Stimulated activated CD8-positive, alpha-beta memory T cell treated with anti-CD3 and anti-CD28 coated beads, Interleukin-7, amount 100 ng/mL, for 4 hours (primary cell): Measurements from ENCODE around the gene RPS21.
"Not testable (repeated sequence)": the region's sequence is repeated elsewhere in the genome, so short reads cannot be mapped to it uniquely, and the experiment has no call there.

Source experiments
- DNase-seq, 2 donors: peaks; one replicate each; pipeline ENCODE4 v3.0.0-alpha.2; 2020; ENCODE audit warnings: low read depth in 2 of 2

RPS21 gene

GRCh38 chr20:62365814-62366369 is 21.0 kb upstream of the RPS21 start:
- no peak for DNase-seq

GRCh38 chr20:62366370-62367135 is 20.4 kb upstream of the RPS21 start:
- no peak for DNase-seq

DNA sequence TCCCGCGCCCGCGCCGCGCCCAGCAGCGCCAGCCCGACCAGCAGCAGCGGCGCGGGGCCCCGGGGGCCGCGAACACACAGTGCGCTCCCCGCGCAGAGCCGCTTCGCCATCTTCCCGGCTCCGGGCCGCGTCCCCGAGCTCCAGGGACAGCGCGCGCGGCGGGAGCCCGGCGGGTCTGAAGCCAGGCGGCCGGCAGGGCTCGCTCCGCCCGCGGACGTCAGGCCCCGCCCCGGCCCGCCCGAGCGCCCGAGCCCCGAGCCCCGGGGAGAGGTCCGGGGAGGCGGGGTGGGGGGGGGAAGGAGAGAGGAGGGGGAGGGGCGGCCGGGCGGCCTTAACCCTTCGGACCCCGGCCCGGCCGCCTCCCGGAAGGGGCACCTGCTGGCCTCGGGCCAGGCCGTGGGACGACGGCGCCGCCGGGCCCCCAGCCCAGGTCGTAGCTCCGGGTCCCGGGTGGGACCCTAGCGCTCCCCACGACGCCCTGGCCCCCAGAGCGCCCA is 19.7 kb upstream of the RPS21 start, which contains the start of gene LAMA5:
LAMA5 (minus strand) TSS at position 177 of the 497 bp plus-strand sequence; CDS start at position 110, 67 bp downstream.
- no peak for DNase-seq

- DNase-seq: no peak
These were observed 19.1 kb upstream of the RPS21 start for GRCh38 chr20:62367633-62368391.

DNA sequence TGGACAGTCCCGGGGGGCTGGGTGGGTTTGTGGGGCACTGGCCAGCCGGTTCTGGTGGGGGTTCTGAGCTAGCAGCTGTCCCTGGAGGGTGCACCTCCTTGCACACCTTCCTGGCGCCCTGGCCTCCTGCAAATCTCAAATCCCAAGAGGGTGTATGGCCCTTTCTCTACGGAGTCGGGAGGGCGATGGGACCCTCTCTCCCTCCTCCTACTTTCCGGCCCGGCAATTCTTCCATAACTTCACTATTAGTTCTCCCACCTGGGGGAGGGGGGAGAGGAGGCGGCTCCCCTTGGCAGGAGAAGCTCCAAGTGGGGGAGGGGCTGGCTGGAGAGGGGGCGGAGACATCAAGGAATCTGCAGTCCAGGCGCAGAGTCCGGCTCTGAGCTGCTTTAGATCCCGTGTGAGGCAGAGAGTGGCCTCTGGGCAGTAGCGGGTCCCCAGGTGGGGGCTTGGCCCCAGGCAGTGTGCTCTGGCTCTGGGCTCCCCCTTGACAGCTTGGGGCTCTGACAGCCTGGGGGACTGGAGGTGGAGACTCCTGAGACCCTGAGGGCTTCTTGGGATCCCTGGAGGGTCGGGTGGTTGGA is 18.4 kb upstream of the RPS21 start:
- DNase-seq: no peak

- DNase-seq: no peak
These were observed 17.7 kb upstream of the RPS21 start for GRCh38 chr20:62368976-62369814.

DNA sequence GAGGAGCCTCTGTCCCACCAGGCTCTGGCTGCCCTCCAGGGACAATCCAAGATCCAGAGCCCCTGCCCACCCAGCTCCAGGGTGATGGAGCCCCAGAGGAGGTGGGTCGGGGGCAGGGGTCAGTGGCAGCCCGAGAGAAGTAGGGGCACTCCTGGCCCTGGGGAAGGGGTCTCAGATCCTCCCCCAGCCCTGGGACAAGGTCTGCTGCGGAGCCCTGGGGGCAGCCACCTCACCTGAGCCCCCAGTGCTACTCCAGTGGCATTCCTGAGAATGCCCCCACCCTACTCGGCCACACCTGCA is 17.1 kb upstream of the RPS21 start:
- DNase-seq: no peak

- peak; percentile 14 to 43 for DNase-seq
These were observed 16.6 kb upstream of the RPS21 start for GRCh38 chr20:62370115-62370806.

GRCh38 chr20:62370807-62371587 is 15.9 kb upstream of the RPS21 start:
- no peak for DNase-seq

GRCh38 chr20:62371588-62372041 is 15.3 kb upstream of the RPS21 start:
- no peak for DNase-seq

GRCh38 chr20:62372042-62372993 is 14.6 kb upstream of the RPS21 start:
- no peak for DNase-seq

GRCh38 chr20:62373631-62374179 is 13.2 kb upstream of the RPS21 start:
- not testable (repeated sequence) for DNase-seq

DNA sequence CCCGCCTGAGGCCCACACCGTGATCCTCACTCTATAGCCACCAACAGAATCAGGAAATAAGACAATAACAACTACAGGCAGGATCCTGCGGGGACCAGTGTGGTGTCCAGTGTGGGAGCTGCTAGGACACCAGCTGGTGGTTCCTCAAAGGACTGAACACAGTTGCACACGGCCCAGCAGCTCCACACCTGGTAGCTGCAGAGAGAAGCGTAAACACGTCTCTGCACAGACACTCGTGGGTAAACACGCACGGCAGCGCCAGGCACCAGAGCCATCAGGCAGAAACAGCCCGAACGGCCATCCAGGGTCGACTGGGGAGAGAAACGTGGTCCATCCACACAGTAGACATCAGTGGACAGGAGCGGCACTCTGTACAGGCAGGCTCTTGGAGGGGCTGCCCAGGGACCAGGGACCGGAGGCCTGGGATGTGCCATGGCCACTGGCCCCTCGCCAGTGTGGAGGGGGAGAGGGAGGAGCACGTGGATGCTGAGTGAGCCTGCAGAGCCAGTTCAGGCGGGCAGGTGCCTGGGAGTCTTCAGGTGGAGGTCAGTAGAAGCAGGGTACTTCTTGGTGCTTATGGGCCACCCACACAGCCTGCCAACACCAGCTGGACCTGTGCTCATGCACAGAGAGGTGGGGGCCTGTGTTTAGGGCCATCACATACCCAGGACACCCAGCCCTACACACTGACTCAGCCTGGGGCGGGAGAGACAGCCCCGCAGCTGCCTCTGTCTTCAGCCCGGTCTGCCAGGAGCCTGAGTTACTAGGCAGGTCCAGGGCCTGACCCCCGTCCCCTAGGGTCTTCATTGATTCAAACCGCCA is 12.4 kb upstream of the RPS21 start:
- DNase-seq: no peak

GRCh38 chr20:62376112-62377063 is 10.5 kb upstream of the RPS21 start:
- DNase-seq: no peak

- DNase-seq: no peak
These were observed 9.8 kb upstream of the RPS21 start for GRCh38 chr20:62377064-62377461.

DNA sequence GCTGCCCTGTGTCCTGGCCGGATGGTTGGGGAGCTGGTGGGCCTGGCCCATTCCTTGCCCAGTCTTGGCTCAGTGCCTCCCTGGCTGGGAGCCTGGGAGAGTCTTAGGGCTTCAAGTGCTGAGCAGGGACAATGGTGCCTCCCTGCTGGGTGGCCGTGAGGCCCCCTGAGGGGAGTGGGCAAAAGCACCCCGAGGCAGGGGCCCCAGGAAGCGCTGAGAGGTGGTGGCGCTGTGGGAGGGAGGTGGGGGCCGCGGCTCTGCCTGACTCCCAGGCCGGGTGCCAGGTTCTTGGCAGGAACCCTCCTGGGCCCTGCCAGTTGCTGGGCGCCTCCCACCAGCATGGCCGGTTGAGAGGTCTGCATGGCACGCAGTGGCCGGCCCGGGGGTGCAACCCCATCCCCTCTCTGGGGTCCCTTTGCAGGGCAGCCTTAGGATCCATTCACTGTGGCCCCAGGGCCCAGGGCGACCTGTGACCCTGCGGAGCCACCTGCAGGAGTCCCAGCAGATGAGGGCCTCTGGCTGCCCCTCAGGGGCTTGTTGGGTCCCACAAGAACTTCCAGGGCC is 9.2 kb upstream of the RPS21 start:
- DNase-seq: no peak
